ENCODE results near the gene NTRK2.
A peak's percentile ranks its signal among the peaks of the same experiment; 100 is the strongest.

NTRK2 gene

DNA sequence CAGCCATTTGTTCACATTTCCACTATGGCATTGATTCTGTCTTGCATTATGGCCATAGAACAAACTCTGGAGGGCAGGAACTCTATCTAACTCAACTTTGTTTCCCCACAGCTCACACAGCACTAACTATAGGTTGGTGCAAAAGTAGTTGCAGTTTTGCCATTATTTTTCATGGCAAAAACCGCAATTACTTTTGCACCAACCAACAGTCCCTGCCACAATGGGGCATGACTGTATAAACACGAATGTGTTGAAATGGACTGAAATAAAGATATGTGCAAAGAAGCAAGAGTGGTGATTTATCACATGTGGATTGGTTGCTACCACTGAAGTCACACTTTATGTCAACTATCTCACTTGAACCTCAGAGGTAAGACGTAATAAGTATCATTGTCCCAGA is 338.7 kb downstream of the NTRK2 start:
- H3K36me3 ChIP-seq (ENCODE audit: control insufficient read depth, insufficient read depth, low read length): no peaks in the 10 kb centered on the region
- H3K27ac ChIP-seq (ENCODE audit: insufficient read depth, low read depth, low read length, poor library complexity, severe bottlenecking): no peak overlapping the region
- H3K27me3 ChIP-seq (ENCODE audit: control insufficient read depth, insufficient read depth, low read length, poor library complexity, severe bottlenecking): no peaks in the 10 kb centered on the region
- H3K4me3 ChIP-seq (ENCODE audit: insufficient read depth, low read depth, low read length): no peak overlapping the region
- peaks cover 3% of the 10 kb centered on the region for H3K4me1 ChIP-seq (ENCODE audit: control insufficient read depth, insufficient read depth, low read length)
- 93 to 96% methylated on average over 3 of the region's 3 CpGs for WGBS, 2 experiments
- H3K9me3 ChIP-seq (ENCODE audit: control insufficient read depth, low read length): no peaks in the 10 kb centered on the region

DNA sequence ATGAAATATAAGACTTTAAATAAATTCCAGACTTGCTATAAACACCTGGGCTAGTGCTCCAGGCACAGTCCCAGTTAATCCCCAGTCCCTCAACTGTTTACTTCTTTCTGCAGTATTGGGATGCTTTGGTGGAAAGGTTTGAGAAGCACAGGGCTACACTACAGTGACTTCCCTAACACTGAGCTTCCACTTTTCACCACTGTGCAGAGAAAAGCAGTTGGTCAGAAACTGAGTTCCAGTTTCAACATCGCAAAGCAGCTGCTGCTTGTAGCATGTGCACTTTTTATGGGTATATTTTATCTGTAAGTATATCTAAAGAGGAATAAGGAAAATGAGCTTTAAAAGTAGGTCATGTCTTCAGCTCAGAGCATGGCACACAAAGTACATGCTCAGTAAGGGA is 339.7 kb downstream of the NTRK2 start:
- Histone ChIP-seq H3K9me3 (ENCODE audit: control insufficient read depth, low read length) (no peaks in the 10 kb centered on the region), H3K4me1 (ENCODE audit: control insufficient read depth, insufficient read depth, low read length) (peaks cover 3% of the 10 kb centered on the region), H3K27ac (ENCODE audit: insufficient read depth, low read depth, low read length, poor library complexity, severe bottlenecking) (no peak overlapping the region), H3K27me3 (ENCODE audit: control insufficient read depth, insufficient read depth, low read length, poor library complexity, severe bottlenecking) (no peaks in the 10 kb centered on the region), H3K36me3 (ENCODE audit: control insufficient read depth, insufficient read depth, low read length) (no peaks in the 10 kb centered on the region), H3K4me3 (ENCODE audit: insufficient read depth, low read depth, low read length) (no peak overlapping the region)
- 94 to 100% methylated on average over 1 of the region's 1 CpG for WGBS, 2 experiments

DNA sequence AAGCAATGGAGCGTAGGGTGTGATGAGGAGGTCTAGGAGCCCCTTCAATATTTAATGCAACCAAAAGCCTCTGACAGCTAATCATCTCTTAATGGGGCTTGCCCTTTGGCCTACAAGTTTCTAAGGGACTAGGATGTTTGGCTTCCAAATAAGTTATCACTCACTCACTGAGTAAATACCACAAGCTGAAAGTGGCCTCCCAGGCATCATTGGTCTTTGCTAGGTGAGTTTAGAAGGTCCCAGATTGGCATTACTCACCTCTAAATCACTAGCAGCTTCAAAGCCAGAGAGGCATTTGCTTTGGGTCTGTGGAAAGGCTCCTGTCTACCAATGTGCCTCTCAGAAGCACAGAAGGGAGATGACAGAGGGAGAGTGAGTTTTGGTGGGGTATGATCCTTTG is 344.2 kb downstream of the NTRK2 start:
- Histone ChIP-seq H3K36me3 (ENCODE audit: control insufficient read depth, insufficient read depth, low read length) (no peaks in the 10 kb centered on the region), H3K4me1 (ENCODE audit: control insufficient read depth, insufficient read depth, low read length) (peaks cover 8% of the 10 kb centered on the region), H3K4me3 (ENCODE audit: insufficient read depth, low read depth, low read length) (no peak overlapping the region), H3K9me3 (ENCODE audit: control insufficient read depth, low read length) (no peaks in the 10 kb centered on the region), H3K27me3 (ENCODE audit: control insufficient read depth, insufficient read depth, low read length, poor library complexity, severe bottlenecking) (no peaks in the 10 kb centered on the region), H3K27ac (ENCODE audit: insufficient read depth, low read depth, low read length, poor library complexity, severe bottlenecking) (no peak overlapping the region)
- 91 to 100% methylated on average over 1 of the region's 1 CpG for WGBS, 2 experiments

DNA sequence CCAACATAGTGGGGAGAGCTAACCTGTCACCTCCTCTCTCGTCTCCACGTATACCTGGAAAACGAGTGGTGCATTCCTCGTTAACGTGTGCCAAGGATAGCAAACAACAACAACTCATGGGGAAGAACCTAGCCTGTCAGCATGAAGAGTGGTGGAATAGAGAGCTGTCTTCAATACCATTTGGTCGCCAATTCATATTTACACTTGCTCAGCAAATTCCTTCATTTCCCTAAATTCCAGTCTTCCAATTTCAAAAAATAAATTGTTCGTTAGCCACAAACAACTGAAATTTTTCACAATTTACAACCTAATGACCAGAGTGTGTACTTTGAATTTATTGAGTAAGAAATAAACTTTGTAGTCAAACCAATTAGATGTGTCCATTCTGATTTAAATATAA is 344.8 kb downstream of the NTRK2 start:
- H3K36me3 ChIP-seq (ENCODE audit: control insufficient read depth, insufficient read depth, low read length): no peaks in the 10 kb centered on the region
- H3K4me3 ChIP-seq (ENCODE audit: insufficient read depth, low read depth, low read length): no peak overlapping the region
- 94 to 97% methylated on average over 6 to 7 of the region's 7 CpGs for WGBS, 2 experiments
- H3K4me1 ChIP-seq (ENCODE audit: control insufficient read depth, insufficient read depth, low read length): peaks cover 8% of the 10 kb centered on the region
- no peaks in the 10 kb centered on the region for H3K9me3 ChIP-seq (ENCODE audit: control insufficient read depth, low read length)
- H3K27me3 ChIP-seq (ENCODE audit: control insufficient read depth, insufficient read depth, low read length, poor library complexity, severe bottlenecking): no peaks in the 10 kb centered on the region
- H3K27ac ChIP-seq (ENCODE audit: insufficient read depth, low read depth, low read length, poor library complexity, severe bottlenecking): no peak overlapping the region

DNA sequence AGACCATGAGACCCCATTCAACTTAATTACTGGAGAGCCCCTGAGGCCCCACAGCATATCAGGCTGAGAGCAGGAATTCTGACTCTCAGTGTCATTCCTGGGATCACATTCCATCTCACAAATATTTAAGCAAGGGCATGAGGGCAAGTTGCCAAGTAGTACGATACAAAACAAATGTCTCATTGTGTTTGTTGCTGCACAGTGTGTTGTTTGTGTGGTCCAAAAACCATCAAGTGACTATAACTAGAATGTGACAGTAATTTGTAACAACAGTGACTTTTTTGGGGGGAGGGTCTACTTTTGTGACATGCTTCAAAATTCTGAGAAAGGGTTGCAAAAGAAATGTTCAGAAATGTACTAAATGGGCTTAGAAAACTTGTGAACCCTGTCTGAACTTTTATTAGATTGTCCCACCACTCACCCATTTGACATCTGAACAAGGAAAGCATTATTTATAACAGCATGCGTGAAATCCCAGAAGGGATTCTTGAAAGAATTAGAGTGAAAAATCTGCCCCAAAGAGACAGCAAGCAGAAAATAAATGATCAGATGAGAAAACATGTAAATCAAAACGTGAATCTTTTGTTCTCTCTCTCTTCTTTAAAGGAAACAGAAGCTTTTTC is 347.0 kb downstream of the NTRK2 start:
- Histone ChIP-seq H3K27me3 (ENCODE audit: control insufficient read depth, insufficient read depth, low read length, poor library complexity, severe bottlenecking) (no peaks in the 10 kb centered on the region), H3K9me3 (ENCODE audit: control insufficient read depth, low read length) (no peaks in the 10 kb centered on the region), H3K4me3 (ENCODE audit: insufficient read depth, low read depth, low read length) (no peak overlapping the region), H3K36me3 (ENCODE audit: control insufficient read depth, insufficient read depth, low read length) (no peaks in the 10 kb centered on the region), H3K4me1 (ENCODE audit: control insufficient read depth, insufficient read depth, low read length) (peaks cover 8% of the 10 kb centered on the region), H3K27ac (ENCODE audit: insufficient read depth, low read depth, low read length, poor library complexity, severe bottlenecking) (peak overlapping the region; percentile 11)
- 71 to 82% methylated on average over 3 of the region's 3 CpGs for WGBS, 2 experiments

DNA sequence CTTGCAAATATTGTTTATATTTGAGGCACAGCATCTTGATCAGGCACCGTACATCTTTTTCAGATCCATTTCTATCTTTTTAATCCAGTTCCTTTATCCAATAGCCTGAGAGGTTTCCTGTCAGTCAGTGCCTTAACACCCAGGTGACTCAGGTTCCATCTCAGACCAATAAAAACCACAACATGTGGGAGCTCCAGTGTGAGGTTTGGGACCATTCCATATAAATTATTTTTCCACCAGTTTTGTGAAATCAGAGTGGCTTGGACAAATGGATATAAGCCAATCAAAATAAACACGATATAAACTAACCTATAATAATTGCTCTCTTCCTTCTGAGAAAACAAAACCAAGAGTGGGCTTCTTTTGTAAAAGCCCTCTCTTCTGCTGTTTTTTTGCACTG is 351.3 kb downstream of the NTRK2 start:
- peaks cover 8% of the 10 kb centered on the region for H3K4me1 ChIP-seq (ENCODE audit: control insufficient read depth, insufficient read depth, low read length)
- no peaks in the 10 kb centered on the region for H3K27me3 ChIP-seq (ENCODE audit: control insufficient read depth, insufficient read depth, low read length, poor library complexity, severe bottlenecking)
- H3K9me3 ChIP-seq (ENCODE audit: control insufficient read depth, low read length): no peaks in the 10 kb centered on the region
- no peak overlapping the region for H3K27ac ChIP-seq (ENCODE audit: insufficient read depth, low read depth, low read length, poor library complexity, severe bottlenecking)
- WGBS, 2 experiments: 93 to 96% methylated on average over 2 of the region's 2 CpGs
- H3K4me3 ChIP-seq (ENCODE audit: insufficient read depth, low read depth, low read length): no peak overlapping the region
- H3K36me3 ChIP-seq (ENCODE audit: control insufficient read depth, insufficient read depth, low read length): no peaks in the 10 kb centered on the region

DNA sequence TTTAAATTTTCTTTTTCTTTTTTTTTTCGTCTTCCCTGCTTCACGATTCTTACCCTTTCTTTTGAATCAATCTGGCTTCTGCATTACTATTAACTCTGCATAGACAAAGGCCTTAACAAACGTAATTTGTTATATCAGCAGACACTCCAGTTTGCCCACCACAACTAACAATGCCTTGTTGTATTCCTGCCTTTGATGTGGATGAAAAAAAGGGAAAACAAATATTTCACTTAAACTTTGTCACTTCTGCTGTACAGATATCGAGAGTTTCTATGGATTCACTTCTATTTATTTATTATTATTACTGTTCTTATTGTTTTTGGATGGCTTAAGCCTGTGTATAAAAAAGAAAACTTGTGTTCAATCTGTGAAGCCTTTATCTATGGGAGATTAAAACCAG is 352.2 kb downstream of the NTRK2 start:
- H3K9me3 ChIP-seq (ENCODE audit: control insufficient read depth, low read length): no peaks in the 10 kb centered on the region
- no peaks in the 10 kb centered on the region for H3K36me3 ChIP-seq (ENCODE audit: control insufficient read depth, insufficient read depth, low read length)
- 92 to 97% methylated on average over 3 of the region's 4 CpGs for WGBS, 2 experiments
- H3K27me3 ChIP-seq (ENCODE audit: control insufficient read depth, insufficient read depth, low read length, poor library complexity, severe bottlenecking): no peaks in the 10 kb centered on the region
- no peak overlapping the region for H3K4me3 ChIP-seq (ENCODE audit: insufficient read depth, low read depth, low read length)
- no peak overlapping the region for H3K27ac ChIP-seq (ENCODE audit: insufficient read depth, low read depth, low read length, poor library complexity, severe bottlenecking)
- H3K4me1 ChIP-seq (ENCODE audit: control insufficient read depth, insufficient read depth, low read length): no peaks in the 10 kb centered on the region

DNA sequence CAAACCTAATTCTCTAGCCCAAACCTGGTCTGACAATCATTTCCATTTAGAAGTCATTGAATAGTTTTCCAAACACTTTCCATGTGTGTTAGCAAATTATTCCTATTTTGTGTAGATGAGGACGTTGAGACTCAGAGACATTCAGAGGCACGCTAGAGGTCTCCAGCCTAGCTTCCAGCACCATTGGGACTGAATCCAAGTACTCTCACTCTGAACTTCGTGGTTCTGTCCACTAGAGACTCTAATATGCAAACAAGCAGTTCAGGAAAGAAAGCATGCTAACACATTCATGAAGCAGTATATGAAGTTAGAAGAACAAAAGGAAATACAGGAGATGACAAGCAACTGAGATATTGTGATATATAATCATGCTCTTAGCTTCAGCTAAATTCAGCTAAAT is 354.8 kb downstream of the NTRK2 start:
- Histone ChIP-seq H3K27me3 (ENCODE audit: control insufficient read depth, insufficient read depth, low read length, poor library complexity, severe bottlenecking) (no peaks in the 10 kb centered on the region), H3K36me3 (ENCODE audit: control insufficient read depth, insufficient read depth, low read length) (no peaks in the 10 kb centered on the region), H3K27ac (ENCODE audit: insufficient read depth, low read depth, low read length, poor library complexity, severe bottlenecking) (no peak overlapping the region), H3K4me3 (ENCODE audit: insufficient read depth, low read depth, low read length) (no peak overlapping the region), H3K4me1 (ENCODE audit: control insufficient read depth, insufficient read depth, low read length) (no peaks in the 10 kb centered on the region), H3K9me3 (ENCODE audit: control insufficient read depth, low read length) (no peaks in the 10 kb centered on the region)
- 90 to 91% methylated on average over 3 of the region's 3 CpGs for WGBS, 2 experiments

DNA sequence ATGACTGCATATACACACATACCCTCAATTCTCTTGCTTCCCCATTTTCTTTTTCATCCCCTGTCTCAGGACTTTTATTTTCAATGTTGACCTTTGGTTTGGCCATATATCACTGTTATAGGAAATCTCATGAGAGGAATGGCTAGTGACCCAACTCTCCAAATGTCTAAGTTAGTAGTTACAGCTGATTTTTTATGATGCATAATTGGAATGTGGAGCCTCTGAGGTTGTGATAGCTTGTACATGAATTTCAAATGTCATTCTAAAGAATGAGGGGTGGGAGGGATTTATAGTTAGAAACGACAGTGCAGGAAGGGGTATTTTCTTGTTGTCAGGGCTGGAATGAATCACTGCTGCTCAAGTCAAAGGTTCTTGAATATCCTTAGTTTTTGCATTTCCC is 356.1 kb downstream of the NTRK2 start:
- Histone ChIP-seq H3K27me3 (ENCODE audit: control insufficient read depth, insufficient read depth, low read length, poor library complexity, severe bottlenecking) (no peaks in the 10 kb centered on the region), H3K27ac (ENCODE audit: insufficient read depth, low read depth, low read length, poor library complexity, severe bottlenecking) (no peak overlapping the region), H3K4me3 (ENCODE audit: insufficient read depth, low read depth, low read length) (no peak overlapping the region), H3K9me3 (ENCODE audit: control insufficient read depth, low read length) (no peaks in the 10 kb centered on the region), H3K4me1 (ENCODE audit: control insufficient read depth, insufficient read depth, low read length) (no peaks in the 10 kb centered on the region), H3K36me3 (ENCODE audit: control insufficient read depth, insufficient read depth, low read length) (no peaks in the 10 kb centered on the region)
- WGBS, 2 experiments: 76 to 89% methylated on average over 1 of the region's 1 CpG

DNA sequence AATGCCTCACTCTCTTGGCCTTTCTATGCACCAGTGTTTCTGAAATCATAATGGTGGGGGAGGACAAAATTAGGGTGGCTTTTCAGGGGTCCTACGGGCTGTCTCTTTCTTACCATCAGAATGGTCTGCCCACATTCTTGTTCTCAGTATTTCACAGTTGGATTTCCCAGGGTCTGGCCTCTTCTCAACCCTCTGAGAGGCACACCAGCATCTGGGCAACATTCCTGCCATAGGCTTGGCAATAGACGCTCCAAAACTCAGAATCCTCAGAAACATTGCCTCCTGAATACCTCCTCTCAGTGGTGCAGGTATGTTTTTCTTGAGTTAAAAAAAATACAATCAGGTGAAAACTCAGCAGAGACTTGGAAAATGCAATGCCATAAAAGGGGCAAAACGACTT is 358.3 kb downstream of the NTRK2 start:
- WGBS, 2 experiments: 79 to 88% methylated on average over 3 of the region's 3 CpGs
- Histone ChIP-seq H3K27ac (ENCODE audit: insufficient read depth, low read depth, low read length, poor library complexity, severe bottlenecking) (no peak overlapping the region), H3K36me3 (ENCODE audit: control insufficient read depth, insufficient read depth, low read length) (no peaks in the 10 kb centered on the region), H3K4me1 (ENCODE audit: control insufficient read depth, insufficient read depth, low read length) (no peaks in the 10 kb centered on the region), H3K27me3 (ENCODE audit: control insufficient read depth, insufficient read depth, low read length, poor library complexity, severe bottlenecking) (no peaks in the 10 kb centered on the region), H3K4me3 (ENCODE audit: insufficient read depth, low read depth, low read length) (no peak overlapping the region), H3K9me3 (ENCODE audit: control insufficient read depth, low read length) (no peaks in the 10 kb centered on the region)

DNA sequence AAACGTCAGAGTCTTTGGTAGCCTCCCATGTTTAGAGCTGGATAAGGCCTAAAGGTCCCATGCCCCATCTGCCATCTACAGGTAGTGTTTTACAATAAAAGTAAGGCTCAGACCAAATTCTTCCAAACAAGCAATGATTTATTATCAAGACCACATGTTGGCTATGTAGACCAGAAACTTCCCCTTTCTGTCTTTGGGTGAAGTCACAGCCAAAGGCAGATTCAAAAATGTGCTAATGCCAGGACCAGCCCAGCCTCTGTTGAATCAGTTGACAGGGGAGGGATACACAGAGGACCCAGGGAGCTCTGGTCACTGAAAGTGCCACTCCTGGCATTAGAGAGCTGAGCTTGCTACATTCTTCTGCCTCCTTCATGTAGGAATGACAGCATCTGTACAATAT is 360.8 kb downstream of the NTRK2 start:
- Histone ChIP-seq H3K4me3 (ENCODE audit: insufficient read depth, low read depth, low read length) (no peak overlapping the region), H3K4me1 (ENCODE audit: control insufficient read depth, insufficient read depth, low read length) (no peaks in the 10 kb centered on the region), H3K27ac (ENCODE audit: insufficient read depth, low read depth, low read length, poor library complexity, severe bottlenecking) (no peak overlapping the region), H3K9me3 (ENCODE audit: control insufficient read depth, low read length) (no peaks in the 10 kb centered on the region), H3K27me3 (ENCODE audit: control insufficient read depth, insufficient read depth, low read length, poor library complexity, severe bottlenecking) (no peaks in the 10 kb centered on the region), H3K36me3 (ENCODE audit: control insufficient read depth, insufficient read depth, low read length) (no peaks in the 10 kb centered on the region)
- WGBS, 2 experiments: 88 to 89% methylated on average over 1 of the region's 1 CpG

Measured in ectodermal cell (in vitro differentiated cells).